Stimulated activated CD8-positive, alpha-beta memory T cell treated with anti-CD3 and anti-CD28 coated beads, Interleukin-15, amount 100 ng/mL, for 1 hour (primary cell): ENCODE measurements around the gene CTCFL.
"Not testable (repeated sequence)": the region's sequence is repeated elsewhere in the genome, so short reads cannot be mapped to it uniquely, and the experiment has no call there.

Source experiments
- DNase-seq: peaks from one replicate; pipeline ENCODE4 v3.0.0-alpha.2; 2020; ENCODE audit warnings: low read depth

The CTCFL gene

DNA sequence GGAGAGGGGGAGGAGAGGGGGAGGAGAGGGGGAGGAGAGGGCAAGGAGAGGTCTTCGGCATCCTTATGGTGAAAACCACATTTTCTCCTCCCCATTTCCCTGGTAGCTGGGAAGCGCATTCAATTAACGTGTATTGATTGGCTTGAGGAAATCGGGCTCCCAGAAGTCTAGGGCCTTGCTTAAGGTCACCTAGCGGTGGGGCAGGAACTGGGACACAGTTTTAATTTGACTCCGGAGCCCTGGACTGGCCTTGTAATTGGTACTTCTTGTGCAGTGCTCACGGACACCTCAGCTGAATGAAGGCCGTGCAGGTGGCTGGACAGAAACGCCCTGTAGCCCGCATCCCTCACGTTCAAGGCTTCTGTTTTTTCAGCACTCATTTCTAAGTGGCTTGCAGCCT lies 42.8 kb downstream of the CTCFL start:
- DNase-seq = no peak

DNA sequence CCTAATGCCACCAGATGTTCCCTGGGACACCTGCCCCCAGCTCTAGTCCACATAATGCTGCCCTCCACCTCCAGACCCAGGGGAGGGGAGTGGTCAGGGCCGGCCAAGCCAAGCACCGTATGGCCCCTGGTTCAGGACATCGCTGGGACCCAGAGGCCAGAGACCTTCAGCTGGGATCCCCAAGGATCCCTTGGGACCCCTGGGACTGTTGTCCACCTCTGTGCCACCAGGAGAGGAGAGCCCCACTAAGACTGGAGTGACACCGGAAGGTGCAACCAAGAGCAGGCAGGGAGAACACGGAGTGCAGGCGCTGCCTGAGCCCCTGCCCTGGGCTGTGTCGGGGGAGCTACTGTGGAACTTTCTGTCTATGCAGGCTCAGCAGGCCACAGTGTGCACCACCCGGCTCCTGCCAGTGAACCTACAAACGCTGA lies 43.6 kb downstream of the CTCFL start:
- no peak for DNase-seq

DNA sequence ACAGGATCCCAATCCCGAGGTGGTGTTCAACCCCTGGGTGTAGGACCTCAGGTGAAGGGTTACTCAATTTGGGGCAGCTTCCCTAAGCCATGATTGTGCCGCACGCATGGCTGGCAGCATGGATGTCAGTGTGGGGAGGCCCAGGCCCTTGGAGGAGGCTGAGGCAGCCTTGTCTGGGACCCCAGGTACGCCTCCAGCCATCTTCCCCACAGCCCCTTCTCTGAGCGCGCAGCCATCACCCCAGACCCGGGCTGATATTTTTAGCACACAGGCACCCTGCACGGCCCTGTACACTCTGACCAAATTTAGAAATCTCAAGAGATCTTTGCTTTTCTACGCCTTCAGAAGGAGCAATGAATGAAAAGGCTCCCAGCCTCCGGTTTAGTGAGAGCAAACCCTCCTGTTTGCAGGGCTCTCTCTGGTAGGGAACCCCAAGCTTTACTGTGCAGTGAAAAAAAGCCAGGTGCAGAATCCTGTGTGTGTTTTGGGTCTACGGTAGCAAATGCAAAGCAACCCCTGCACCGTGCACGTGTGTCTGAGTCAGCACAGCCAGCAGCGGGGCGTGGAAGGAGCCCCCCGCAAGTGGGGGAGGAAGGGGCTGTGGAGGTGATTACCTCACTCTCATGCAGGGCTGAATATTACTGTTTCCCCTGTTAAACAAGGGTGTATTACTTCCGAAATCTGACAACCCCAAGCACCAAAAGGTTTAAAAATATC lies 44.3 kb downstream of the CTCFL start:
- no peak for DNase-seq

DNA sequence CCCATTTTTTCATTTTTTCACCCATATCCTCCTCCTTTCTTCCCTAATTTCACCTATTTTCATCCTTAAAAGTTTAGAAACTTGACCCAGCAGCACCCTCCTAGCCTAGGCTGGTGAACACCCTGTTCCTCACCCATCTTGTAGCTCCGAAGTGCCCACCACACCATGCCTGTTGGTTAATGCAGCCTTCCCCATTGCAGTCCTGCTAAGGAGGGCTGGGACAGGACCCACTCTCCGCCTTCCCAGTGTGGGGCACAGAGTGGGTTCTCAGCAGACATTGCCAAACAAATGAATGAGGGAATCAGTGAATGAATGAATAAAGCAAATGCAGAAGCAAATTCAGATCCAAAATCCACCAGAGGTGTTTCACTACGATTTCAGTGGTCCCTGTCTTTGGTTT lies 45.7 kb downstream of the CTCFL start:
- no peak for DNase-seq

DNA sequence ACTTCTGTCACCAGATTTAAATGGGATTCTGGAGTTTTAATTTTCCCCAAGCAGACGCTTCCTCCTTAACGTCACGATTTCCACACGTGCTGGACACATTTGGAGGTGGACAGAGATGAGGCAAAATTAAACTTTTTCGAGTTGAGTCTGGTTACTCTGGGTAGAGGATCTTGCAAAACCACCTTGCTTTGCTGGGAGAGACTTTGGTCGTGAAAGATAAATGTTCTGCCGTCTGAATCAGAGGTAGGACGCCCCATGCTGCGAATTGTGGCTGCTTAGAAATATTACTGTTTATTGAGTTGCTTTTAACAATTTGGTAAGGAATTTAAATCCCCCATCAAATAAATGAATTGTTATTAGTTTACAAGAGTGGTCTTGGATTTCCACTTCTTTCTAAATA lies 46.8 kb downstream of the CTCFL start:
- DNase-seq = no peak

DNA sequence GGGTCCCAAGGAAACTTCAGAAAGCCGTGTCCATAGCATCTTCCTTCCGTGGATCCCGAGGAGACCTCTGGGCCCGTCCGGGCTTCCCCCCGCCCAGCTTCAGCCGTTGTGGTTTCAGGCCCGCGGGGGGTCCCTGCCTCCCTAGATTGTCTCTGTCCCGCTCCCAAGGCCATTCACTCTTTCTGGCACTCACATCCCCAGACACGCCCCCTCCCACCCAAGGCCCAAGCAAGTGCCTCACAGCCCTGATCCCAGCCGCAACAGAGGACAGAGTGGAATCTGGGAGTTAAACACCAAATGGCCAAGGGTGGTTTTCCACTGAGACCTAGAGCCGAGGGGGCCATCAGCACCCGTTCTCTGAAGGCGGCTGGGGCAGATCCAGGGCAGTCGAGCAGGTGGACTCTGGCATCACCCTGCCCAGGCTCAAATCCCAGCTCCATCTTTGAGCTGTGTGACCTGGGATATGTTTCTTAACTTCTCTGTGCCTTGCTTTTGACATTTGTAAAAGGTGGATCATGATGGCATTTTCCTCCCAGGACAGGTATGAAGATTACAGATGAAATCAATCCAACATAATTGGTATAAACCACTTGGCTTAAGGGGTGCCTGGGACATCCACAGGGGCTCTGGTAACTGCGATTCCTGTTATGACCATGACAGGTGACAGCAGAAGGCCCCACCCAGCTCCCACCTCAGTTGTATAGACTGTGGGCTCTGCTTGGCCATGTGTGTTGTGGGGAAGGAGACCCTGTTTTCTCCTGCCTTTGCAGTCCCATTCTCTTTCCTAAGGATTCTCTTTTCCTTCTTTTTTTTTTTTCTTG lies 48.1 kb downstream of the CTCFL start:
- no peak for DNase-seq

DNA sequence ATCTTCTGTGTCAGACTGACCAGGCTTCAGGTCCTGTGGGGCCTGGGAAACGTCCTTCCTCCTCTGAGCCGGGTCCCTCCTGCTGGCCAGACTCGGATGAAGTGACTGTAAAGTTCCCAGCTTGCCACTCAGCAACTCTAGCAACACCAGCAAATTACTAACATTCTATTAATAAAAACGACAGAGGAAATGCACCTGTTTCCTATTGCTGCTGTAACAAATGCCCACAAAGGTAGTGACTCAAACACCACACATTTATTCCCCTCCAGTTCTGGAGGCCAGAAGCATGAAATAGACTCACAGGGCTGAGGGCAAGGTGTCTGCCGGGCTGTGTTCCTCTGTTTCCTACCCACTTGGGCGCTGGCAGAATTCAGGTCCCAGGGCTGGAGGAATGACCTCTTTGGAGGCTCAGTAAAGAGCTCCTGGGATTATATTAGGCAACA lies 48.8 kb downstream of the CTCFL start:
- no peak for DNase-seq

DNA sequence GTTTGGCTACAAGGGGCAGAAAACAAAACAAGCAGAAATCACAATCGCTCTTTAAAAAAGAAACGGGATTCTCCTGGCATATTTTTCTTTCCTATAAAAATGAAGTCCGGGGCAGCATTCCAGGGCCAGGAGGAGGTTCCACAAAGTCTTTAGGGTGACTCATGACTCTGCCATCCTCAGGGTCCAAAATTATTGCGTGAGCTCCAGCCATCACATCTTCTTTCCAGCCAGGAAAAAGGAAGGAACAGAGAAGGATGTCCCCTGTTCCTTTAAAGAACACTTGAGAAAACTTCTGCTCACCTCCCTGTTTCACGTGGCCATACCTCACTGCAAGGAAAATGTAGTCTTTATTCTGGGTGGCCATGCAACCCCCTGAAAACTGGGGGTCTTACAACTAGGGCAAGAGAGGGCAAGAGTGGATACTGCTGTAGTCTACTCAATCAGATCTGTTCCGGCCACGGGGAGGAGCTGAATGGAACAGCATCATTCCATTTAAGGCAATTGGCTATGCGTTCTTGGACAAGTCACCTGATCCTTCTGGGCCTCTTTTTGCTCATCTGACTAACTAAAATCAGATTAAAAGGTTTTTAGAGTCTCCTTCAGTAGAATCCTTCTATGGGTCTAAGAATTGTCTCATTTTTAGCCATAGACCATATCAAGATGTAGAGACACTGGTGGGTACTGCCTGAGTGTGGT lies 49.4 kb downstream of the CTCFL start:
- no peak for DNase-seq

DNA sequence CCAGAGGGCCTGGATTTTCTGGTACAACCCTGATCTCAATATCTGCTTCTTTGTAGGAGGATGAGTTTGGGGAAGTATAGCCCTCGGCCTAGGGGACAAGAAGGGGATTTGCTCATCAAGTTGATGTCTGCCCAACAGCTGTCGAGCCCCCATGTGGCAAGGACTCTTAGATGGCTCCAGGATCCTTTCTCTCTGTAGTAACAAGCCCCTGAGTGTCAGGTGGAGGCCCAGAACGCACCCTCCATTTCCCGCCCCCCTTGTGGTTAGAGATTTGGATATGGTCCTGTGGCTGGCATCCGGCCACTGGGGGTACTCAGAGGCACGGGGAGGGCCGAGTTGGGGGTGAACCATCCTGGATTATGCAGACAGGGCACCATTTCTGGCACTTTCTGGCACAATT lies 50.1 kb downstream of the CTCFL start:
- no peak for DNase-seq

DNA sequence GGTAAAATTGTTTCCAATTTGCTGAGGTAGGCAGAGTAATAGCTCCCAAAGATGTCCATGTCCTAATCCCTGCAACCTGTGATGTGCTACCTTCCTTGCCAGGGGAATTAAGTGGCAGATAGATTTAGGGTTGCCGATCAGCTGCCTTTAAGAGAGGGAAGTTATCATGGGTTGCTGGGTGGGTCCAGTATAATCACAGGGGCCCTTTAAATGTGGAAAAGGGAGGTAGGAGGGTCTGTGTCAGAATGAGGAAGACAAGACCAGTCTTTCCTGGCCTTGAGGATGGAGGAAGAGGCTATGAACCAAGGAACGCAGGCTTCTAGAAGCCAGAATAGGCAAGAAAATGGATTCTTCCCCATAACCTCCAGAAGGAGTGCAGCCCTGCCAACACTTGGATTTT lies 50.7 kb downstream of the CTCFL start:
- DNase-seq = no peak

DNA sequence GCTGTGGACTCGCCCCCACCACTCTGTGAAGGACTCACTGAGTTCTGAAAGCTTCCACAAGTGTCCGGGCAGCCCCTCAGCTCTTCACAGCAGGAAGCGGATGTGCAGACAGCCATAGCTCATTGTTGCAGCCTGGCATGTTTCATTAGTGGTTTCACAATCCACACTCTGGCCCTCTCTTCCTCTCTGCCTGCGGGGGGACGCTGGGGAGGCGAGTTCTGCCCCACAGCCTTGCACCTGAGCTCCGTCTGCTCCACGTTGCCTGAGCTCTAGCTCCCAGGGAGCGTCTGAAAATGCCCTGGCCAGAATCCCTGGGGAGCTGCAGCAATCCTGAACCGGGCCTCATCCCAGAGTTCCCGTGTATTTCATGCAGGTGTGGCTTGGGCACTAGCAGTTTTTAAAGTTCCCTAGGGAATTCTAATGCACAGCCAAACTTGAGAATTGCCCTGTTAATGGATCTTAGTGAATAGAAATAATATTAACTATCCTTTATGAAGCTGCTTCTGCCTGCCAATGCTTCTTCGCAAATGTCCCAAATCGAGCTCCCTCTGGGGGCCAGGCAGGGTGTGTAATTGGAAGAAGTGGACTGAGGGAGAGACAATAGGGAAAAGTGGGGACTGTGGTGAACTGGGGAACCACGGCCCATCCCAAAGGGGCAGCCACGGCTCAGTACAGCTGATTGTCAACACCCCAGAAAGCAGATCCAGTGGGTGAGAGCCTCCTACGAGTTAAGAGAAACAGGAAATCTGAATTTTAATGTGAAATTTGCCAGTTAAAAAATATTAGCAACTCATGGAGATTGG lies 51.5 kb downstream of the CTCFL start:
- DNase-seq = no peak

DNA sequence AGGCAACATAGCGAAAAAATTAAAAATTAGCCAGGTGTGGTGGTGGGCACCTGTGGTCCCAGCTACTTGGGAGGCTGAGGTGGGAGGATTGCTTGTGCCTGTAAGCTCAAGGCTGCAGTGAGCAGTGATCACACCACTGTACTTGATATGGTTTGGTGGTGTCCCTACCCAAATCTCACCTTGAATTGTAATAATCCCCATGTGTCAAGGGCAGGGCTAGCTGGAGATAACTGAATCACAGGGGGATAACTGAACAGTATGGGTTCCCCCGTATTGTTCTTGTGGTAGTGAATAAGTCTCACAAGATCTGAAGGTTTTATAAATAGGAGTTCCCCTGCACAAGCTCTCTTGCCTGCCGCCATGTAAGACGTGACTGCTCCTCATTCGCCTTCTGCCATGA lies 52.5 kb downstream of the CTCFL start:
- DNase-seq = not testable (repeated sequence)

DNA sequence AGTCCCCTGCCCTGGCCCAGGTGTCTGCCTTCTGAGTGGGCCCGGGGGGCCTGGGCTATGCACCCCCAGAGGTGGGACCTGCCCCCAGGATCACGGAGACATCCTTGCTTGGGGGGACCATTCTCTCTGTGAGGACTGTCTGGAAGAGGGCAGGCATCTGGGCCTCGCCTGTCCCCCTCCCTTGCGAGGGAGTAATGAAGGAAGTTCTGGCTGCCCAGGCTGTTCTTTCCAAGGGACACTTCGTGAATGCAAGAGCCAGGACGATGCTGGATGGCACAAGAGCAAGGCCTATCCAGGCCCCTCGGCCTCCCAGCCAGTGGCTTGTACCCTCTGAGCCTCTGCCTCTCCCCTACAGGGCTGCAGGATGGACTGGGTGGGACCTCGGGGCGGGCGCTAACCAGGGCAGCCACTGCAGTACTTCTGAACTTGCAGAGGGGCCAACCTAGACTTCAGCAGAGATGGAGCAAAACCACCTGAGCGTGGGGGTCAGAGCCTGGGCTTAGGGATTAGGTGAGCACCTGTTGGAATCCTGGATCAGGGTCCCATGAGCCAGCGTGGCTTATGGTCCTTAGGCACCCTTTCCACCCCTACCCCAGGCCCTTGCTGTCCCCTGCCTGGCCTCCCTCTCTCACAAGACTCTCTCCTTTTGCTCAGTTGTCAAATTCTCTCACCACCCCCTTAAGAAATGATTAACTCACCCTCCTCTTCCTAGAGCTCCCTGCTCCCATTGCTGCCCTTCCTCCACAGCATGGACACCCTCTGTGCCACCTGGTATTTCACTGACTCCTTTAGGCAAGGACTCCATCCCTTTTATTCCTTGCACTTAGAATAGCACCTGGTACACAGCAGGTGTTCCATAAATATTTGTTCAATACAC lies 53.2 kb downstream of the CTCFL start:
- no peak for DNase-seq

DNA sequence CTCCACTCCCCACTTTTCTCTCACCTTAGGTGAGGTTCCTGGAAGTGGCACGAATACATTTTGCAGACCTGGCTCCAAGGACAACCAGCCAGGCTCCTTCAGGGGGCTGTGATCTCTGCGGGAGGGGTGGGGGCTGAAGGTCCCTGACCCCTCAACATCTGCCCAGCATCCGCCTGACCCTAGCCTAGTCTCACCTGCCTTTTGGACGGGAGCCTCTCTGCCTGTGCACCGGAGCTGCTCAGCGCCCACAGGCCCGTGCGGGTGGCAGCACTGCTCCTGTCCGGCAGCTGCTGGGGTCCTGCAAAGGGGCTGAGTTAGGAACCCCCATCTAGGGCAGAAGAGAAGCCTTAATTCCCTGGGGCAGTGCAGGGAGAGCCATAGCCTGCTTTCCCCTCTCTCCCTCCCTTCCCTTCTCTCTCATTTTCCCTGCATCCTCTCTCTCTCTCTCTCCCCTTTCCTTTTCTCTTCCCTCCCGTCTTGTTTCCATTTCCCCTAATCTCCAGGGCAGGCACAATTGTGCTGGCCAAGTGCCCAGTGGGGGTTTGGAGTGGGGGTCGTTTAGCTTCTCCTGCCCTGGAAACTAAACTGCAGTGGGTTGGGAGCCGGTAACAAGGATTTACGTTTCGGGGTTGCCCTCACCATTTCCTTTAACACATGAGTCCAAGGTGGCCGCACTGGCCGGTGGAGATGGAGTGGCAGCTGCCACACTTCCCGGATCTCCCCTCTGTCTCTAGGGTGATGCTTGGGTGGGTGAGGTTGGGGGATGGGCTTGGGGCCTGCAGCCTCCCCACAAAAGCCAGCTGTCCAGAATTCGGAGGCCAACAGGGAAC lies 54.1 kb downstream of the CTCFL start:
- no peak for DNase-seq

DNA sequence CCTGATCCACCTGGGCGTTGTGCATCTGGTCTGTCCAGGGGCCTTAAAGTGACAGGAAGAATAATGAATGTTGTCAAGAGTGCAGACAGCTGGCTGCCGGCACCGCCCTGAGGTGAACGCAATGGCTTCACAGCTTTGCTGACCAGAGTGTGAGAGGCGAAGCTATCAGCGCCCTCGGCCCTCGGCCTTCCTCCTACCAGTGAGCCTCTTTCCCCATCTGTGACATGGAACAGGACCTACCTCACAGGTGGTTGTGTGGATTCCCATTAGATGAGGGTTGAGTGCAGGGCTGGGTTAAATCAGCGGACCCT lies 54.8 kb downstream of the CTCFL start:
- no peak for DNase-seq

DNA sequence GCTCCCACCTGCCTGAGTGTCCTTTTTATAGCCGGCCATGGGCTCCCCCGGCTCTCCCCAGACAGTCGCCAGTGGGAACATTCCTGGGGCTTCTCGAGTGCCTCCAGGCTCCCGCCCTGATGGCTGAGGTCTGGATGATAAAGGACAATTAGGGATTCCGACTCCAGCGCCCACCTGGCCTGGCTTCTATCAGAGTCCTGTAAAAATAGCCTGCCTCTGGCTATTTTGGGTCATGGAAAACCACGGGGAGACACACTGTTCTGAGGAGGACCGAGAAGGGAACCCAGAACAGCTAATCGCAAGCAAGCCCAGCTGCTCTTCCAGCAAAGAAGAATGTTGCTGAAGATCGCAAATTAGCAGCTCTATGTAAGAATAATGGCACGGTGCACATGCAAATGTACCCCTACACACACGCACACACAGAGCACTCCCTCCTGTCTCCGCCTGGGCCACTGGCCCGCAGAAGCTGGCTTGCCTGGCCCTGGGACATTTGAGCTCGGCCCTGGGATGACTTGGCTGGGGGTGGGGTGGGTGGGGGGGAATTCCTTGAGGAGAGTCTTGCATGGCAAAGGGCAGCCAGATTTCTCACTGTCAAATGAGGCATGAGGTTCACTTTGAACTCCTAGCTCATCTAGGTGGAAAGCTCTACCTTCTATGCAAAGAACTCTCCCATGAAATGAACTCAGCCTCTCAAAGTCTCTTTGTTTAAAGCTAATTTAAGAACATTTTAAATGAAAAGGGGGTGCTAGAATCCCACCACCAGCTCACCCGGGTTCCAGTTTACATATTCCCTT lies 55.3 kb downstream of the CTCFL start:
- DNase-seq = no peak

DNA sequence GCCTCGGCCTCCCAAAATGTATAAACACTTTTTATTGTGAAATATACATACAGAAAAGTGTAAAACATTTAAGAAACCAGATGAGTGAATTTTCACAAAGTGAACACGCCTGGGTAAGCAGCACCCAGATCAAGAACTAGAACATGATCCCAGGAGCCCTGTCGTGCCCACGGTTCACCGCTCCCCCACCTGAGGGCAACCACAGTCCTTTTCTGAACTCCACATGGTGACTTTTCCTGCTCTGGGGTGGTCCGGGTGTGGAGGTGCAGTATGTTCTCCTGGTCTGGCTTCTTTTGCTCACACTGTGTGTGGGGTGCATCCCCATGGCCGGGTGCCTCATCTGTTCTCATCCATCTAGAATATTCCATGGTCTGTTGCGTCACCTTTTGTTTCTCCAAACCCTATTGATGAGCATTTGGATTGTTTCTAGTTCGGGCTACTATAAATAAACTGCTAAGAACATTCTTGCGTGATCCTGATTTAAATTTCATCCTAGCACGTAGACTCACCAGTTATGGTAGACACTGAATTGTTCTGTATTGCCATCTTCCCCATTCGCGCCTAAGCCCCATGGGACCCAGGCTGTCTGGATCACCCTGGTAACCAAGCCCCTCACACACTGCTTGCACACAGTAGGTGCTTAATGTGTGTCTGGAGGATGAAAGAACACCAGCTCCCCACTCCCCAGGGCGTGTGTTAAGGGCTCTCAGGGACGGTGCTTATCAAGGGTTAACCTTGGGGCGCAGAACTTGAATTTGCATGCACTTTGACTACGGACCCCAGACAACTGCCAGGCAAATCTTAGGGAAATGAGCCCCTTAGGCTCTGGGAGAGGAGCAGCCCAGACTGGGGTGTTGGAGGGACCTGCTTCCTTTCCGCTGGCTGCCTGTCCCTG lies 56.2 kb downstream of the CTCFL start:
- DNase-seq = no peak

DNA sequence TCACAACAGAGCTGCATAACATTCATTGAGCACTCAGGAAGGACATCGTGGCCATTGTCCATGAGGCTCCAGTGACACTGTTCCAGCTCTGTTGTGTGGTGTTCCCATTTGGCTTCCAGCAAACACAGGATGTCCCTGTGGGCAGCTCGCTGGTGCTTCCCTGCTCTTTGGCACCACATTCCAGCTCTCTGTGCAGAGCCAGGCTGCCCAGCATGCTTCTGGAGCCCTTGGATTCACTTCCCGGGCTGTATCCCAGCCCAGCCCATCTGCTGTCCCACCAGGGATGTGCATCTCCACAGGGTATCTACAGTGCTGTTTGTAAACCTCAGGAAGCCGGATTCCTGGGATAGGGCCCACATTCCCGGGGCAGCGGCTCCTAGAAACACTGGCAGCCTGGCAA lies 57.2 kb downstream of the CTCFL start:
- DNase-seq = no peak

DNA sequence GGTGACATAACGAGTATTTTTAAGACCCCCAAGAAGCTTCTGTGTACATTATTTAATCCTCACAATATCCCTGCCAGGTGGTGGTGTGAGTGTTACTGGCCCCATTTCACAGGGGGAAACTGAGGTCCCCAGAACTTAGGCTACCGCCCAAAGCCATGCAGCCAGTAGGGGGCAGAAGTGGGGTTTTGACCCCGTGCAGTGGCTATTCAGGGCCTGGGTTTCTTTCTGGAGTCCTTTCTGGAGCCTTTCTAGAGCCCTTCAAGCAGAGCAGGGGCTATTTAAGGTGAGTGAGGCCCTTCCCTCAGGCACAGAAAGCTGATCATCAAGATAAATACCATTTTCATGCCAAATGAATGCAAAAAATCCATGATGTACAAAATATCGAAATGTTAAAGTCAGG lies 59.0 kb downstream of the CTCFL start:
- DNase-seq = no peak
